HG03565 (cell line): Measurements from ENCODE around the gene LEO1.

Experiments used
- ATAC-seq: cut with Tn5 transposase; IDR thresholded peaks from one replicate; pipeline ENCODE4 v1.9.1; 2021; ENCODE audit warnings: mild to moderate bottlenecking, moderate library complexity; ENCODE audit not compliant: unreplicated experiment

The LEO1 gene

DNA sequence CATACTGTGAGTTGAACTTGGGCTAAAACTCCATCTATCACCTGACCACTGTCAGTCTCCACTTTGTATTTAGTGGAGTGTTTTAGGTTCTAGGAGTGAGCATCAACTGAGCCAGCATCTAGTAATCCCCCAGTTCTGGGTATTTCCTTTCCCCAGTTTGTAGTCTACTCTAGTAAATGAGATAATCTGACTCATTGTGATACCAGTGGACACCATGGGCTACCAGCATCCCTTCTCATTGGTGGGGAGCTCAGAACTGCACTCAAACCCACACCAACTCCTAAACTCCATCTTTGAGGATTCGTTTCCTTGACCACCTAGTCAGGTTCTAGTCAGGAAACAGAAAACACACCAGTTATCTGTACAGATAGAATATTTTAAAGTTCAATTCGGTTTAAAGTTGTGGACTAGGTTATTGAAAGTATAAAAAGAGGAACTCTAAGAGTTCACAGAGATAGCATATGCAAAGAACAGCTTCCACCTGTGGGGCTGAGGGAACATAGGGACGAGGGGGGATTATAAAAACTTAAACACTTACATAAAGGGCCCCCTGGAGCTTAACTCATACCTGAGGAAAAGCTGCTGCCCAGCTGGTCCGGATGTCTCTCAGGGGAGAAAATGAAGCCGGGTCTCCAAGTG, 36.0 kb downstream of the LEO1 start:
- ATAC-seq, result peak; percentile 91

DNA sequence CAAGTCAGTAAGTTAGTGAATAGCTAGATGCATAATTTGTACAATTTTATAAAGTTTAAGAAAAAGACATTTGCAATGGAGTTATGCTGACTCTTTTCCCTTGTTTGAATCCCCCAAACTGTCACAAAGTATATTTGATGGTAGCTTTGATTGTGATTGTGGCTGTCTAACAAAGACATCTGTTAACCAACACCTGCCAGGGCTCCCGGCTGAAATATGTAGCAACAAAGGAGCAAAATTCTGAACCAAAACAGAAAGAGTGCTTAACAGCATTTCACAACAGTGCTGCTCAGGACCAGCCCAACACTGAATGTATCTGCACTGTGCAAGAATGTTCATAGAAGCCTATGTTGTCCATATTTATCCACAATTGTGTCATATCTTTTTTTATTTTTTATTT, 39.4 kb downstream of the LEO1 start:
- no peak for ATAC-seq

DNA sequence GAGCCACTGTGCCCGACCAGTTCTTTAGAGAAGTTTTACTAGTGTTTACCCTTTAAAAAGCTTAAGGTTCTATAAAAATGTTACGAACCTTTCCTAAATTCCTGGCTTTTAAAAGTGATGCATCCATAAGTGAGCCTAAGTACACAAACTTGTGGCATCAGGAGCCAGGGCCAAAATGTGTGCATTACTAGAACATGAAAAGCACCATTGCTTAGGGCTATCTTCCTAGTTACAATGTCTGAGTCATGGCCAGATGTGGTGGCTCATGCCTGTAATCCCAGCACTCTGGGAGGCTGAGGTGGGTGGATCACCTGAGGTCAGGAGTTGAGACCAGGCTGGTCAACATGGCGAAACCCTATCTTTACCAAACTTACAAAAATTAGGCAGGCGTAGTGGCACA, 39.9 kb downstream of the LEO1 start:
- no peak for ATAC-seq

DNA sequence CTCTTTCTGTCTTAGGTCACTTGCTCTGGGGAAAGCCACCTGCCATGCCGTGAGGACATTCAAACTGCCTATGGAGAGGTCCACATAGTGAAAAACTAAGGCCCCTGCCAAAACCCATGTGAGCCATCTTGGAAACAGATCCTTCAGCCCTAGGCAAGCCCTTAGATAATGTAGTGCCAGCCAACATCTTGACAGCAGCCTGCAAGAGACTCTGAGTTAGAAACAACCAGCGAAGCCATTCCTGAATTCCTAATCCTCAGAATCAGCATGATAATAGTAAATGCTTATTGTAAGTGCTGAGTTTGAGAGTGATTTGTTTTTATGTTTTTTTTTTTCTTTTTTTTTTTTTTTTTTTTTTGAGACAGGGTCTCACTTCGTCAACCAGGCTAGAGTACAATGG, 40.6 kb downstream of the LEO1 start:
- ATAC-seq, result no peak

DNA sequence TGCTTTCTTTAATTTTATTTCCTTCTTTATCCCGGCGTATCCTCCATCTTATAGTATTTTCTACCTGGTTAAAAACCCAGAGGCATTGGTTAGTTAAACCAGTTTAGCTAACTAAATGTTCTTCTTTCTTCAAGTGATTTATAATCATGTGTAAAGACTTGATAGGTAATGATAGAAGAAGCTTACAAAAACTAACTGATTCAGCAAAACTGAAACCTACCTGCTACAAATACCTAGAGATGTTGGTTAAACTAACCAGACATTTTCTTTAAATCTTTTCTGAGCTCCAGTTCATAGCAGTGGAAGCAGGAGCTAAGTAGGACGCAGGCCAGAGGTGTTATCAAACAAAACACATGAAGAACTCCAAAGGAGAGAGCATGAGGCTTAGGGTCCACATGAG, 44.8 kb downstream of the LEO1 start:
- ATAC-seq, result no peak

DNA sequence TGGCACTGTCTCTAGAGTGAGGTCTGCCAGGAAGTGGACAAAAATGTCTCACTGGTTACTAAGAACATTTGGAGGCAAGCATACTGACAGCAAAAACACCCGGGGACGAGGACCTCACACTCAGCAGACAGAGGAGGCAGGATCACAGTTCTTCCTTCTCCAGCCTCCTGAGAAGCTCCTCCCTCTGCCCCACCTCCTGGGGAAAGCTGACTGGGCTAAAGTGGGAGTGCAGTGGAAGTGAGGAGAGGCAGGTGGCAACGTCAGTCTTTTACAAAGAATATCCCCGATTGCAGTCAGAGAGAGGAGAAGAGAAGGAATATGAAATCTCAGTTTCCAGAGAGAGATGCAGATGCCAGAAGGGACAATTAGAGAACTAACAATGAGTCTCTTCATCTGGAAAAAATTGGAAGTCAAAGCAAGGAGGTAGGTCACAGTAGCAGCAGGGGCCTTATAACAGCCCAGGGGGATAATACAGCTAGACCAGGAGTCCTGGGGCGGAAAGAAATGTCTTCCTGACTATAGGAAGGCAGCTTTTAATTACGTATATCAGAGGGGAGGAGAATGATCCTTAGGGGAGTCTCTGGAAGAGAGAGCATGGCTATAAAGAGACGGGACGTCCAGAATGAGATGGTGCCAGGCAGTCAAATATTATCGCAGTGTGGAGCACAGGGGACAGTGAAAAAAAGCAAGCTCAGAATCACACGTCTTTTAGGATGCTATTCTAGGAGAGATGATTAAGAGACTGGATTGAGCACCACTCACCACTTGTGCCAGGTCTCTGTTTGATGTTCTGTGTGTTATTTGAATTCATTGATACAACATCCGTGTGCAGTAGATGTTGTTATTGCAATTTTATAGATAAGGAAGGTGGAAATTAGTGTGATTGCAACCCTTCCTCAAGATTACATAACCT, 47.2 kb downstream of the LEO1 start:
- no peak for ATAC-seq

DNA sequence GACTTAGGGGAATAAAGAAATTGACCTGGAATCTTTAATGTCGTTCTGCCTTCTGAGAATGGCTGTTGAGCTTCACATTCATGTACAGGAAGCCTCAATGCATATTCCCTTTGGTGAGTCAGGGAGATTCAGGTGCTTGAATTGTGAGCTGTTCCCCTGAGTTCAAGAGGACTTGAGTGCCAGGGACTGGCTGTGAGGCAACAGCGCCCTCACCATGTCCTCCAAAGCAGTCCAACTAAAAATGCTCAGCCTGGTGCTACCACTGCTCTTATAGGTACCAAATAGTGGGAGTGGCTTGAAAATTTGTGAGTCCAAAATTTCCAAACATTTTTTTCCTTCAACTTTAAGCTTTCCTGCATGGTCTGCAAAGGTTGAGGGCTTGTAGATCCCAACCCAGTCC, 54.1 kb downstream of the LEO1 start:
- no peak for ATAC-seq

DNA sequence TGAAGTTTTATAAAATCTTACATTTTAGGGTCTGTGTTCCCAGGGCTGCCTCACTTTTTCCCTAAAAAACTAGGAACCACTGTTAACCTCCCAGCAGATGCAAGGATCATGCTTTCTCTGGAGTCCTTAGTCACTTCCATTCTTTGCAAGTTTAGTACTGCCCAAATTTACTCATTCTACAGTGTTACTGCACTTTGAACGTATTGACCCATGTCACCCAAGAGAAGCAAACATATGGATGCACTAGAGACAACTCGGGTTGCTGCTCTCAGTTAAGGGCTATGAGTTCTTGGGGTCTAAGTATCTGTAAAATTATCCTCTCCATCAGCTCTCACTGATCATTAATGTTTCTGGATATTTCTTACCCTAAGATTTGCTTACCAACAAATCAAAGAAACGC, 59.0 kb downstream of the LEO1 start:
- ATAC-seq, result no peak

DNA sequence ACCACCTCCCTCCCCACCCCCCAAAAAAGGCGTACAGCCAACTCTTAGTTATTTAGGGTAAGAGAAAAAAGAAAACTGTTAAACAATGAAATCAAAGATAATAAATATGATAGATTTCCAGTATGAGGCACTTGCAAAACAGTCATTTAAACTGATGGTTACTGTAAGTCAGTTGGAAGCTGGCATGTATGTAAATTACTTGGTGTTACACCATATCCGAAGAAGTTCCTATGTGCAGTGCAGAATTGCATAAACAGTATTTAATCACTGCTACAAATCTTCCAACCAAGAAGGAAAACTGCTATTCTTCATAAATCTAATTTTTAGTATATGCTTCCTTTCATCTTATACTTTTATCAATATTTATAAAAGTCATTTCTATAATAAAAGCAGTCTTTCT, 62.0 kb downstream of the LEO1 start:
- ATAC-seq, result no peak

DNA sequence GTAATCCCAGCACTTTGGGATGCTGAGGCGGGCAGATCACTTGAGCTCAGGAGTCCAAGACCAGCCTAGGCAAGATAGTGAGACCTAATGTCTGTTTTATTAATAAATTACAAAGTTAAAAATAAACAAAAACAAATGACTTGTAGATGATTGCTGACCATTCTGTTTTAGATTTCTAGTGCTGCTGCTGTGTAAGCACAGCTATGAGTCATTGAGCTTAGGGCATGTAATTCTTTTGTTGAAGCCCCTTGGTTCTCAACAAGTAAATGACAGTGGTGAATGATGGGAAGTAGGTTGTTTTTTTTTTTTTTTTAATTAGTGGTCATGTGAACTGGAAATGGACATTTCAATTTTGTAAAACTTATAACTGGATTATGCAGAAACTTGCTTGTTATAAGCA, 63.3 kb downstream of the LEO1 start:
- no peak for ATAC-seq

DNA sequence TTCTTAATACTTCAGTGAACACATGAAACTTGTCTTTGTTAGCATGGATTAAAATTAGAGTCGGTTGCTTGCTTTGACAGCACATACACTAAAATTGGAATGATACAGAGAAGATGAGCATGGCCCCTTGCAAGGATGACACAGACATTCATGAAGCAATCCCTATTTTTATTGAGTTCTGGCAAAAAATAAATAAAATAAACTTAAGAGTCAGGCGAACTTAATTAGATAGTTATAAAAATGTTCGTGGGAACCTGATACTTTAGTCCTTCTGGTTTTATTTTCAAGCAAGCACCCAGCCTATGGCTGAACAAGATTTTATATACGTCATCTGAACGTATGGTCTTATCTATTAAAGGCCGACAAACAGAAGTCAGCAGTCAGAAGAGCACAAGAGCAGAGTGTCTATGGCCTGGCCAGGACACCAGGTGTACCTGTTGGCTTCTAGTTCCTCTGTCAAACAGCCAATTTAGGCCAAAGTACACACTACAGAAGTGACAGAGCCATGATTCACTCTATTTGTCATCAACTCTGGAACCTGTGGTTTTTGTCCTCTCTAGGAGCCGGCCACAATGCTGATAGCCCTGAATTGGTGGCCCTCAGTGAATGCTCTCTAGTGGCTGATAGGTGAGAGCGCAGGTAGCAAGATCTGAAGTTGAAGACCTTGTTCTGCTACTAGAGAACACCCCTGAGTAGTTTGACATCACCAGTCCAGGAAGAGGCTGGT, 64.3 kb downstream of the LEO1 start:
- ATAC-seq, result no peak

DNA sequence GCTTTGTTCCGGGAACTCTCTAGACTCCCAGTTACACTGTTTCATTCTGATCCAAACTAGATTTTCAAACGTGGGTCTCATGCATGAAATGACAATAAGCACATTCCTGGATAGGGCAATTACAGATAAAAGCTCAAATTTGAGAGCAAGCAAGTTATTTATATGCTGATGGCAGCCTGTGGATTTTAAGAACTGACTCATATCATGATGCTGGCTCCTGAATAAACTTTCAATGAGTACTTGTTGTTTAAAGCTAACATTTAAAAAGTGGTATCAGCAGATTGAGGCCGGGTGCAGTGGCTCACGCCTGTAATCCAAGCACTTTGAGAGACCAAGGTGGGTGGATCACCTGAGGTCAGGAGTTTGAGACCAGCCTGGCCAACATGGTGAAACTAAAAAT, 66.6 kb downstream of the LEO1 start:
- ATAC-seq, result no peak

DNA sequence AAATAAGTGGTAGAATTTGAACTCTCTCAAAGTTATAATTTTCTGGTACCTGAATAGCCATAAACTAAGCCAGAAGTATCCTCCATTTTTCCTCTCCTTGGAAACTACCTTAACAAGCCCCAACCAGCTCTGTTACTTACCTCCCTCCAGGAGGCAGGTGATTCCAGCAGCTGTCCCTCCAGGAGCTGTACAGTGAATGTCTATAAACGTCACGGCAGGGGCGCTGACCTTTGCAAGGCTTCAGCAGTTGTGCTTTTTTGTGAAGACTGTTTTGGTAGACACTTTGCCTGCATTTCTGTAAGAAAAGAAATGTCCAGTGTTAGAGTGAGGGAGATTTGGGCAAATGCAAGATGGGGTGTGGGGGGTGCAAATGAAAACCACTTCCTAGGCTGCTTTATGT, 67.2 kb downstream of the LEO1 start:
- ATAC-seq, result no peak

DNA sequence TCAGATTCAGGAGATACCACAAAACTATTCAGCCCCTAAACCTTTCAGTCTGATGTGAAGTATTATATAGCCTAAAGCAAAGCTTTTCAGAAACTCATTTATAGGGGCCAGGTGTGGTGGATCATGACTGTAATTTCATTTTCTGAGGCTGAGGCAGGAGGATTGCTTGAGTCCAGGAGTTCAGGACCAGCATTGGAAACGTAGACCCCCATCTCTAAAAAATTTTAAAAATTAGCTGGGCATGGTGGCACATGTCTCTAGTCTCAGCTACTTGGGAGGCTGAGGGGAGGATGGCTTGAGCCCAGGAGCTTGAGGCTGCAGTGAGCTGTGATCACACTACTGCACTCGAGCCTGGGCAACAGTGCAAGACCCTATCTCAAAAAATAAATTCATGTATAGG, 82.1 kb downstream of the LEO1 start:
- no peak for ATAC-seq

DNA sequence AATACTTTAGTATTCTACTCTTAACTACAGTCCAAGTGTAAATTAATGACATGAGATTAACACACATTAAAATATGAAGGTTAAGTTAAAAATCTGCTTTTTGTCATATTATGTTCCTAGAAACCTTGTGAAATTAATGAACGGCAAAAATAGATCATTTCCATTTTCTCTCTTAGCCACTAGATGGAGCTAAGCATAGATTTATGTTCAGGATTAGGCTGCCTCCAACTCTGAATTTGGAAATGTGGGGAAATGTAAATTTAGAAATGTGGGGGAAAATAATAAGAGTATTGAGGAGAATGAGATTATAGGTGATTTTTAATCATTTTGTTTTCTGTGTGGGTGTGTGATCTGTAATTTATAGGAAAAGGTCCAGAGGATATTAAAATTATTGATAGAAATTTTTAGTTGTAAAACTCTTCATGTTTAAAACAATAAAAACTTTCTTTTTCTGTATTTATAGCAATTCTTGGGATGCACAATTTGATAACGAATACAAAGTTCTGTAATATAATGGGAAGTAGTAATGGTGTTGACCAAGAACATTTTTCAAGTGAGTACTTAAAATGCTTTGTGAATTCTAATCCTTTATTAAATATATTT, 82.9 kb downstream of the LEO1 start:
- no peak for ATAC-seq
